GM21515 (cell line): Measurements from ENCODE around the gene MRPL48.

Source experiments
- ATAC-seq: cut with Tn5 transposase; IDR thresholded peaks from one replicate; pipeline ENCODE4 v1.9.1; 2021; ENCODE audit not compliant: unreplicated experiment

MRPL48 gene

GRCh38 chr11:73888244-73888643 is 100.6 kb downstream of the MRPL48 start:
- ATAC-seq, result no peak

GRCh38 chr11:73889019-73889418 is 101.3 kb downstream of the MRPL48 start:
- no peak for ATAC-seq

GRCh38 chr11:73889536-73889935 is 101.9 kb downstream of the MRPL48 start:
- ATAC-seq, result no peak

GRCh38 chr11:73893041-73893440 is 105.4 kb downstream of the MRPL48 start:
- no peak for ATAC-seq

GRCh38 chr11:73894725-73895335 is 107.2 kb downstream of the MRPL48 start:
- no peak for ATAC-seq

- ATAC-seq, result no peak
Measured at GRCh38 chr11:73902303-73902702, 114.6 kb downstream of the MRPL48 start.

- ATAC-seq, result no peak
Measured at GRCh38 chr11:73907191-73907590, 119.5 kb downstream of the MRPL48 start.

- ATAC-seq, result no peak
Measured at GRCh38 chr11:73912026-73912425, 124.4 kb downstream of the MRPL48 start.

GRCh38 chr11:73913472-73913871 is 125.8 kb downstream of the MRPL48 start:
- no peak for ATAC-seq

- ATAC-seq, result no peak
Measured at GRCh38 chr11:73914284-73914683, 126.6 kb downstream of the MRPL48 start.
